CD4-positive, alpha-beta T cell treated with Interleukin-2 at 100 ng/mL for 4 hours (primary cell): ENCODE results near the gene DNAH6.
"Not testable (repeated sequence)": the region's sequence is repeated elsewhere in the genome, so short reads cannot be mapped to it uniquely, and the experiment has no call there.

Experiments used
- DNase-seq: peaks from one replicate; pipeline ENCODE4 v3.0.0-alpha.2; 2020; ENCODE audit warnings: low spot score

Gene DNAH6

DNA sequence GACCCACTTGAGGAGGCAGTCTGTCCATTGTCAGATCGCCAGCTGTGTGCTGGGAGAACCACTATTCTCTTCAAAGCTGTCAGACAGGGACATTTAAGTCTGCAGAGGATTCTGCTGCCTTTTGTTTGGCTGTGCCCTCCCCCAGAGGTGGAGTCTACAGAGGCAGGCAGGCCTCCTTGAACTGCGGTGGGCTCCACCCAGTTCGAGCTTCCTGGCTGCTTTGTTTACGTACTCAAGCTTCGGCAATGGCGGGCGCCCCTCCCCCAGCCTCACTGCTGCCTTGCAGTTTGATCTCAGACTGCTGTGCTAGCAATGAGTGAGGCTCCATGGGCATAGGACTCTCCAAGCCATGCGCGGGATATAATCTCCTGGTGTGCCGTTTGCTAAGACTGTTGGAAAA, 5.3 kb upstream of the DNAH6 start:
- peak; percentile 29 for DNase-seq

DNA sequence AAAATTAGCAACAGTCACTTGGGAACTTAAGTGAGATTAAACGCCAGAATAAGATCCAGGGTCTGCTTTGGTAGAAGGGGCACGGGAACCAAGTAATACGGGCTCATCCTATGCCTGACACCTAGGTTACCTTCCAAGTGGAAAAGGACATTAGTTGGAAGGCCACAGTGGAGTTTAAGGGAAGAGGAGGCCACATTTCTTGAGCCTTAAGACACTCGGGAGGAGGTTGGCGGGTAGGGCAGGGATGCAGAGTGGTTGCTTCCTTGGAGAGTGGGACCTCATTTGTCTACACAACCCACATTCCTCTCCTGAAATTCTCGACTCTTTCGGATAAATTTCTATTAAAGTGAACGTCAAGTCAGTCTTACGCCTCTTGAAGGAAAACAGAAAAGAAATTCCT, 510 bp upstream of the DNAH6 start:
- DNase-seq, result no peak

DNA sequence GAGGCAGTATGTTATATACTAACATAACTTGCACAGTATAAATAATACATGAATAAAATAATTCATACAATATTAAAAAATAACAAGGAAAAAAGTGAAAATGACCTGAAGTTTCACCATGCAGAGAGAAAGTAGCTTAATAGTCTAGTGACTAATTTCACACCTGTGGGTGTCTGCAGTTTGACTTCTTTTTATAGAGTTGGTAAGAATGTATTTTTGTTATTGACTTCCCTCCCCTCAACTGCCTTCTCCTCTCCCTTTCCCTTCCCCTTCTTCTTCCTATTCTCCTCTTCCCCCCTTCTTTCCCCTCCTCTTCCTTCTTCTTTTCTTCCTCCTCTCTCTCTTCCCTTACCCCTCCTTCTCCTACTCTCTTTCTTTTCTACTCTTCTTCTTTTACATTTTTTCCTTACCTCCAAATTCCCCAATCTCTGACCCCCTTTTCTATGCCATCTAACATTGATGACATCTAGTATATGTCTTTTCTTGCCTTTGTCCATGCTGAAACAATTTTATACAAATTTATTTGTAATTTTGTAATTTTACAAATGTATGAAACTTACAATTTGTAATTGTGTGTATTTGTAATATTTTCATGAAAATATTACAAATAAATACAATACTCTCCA, 3.1 kb downstream of the DNAH6 start:
- no peak for DNase-seq

DNA sequence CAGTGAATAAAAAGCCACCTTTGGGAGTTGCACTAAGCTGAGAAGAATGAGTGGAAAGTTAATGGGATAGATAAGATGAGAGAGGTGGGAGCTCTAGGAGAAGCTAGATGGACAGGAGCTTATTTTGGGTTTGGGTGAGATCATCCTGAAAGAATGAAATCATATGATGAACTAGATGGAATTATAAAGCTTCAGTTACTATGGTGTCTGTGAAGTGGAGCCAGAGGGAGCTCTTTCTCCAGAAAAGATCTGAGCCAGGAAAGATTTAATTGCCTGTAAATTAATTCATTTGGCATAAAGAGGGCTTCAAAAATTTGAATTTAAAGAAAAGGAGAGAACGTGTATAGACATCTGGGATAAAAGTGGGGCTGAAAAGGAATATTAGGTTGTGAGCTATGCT, 10.3 kb downstream of the DNAH6 start:
- DNase-seq, result no peak

DNA sequence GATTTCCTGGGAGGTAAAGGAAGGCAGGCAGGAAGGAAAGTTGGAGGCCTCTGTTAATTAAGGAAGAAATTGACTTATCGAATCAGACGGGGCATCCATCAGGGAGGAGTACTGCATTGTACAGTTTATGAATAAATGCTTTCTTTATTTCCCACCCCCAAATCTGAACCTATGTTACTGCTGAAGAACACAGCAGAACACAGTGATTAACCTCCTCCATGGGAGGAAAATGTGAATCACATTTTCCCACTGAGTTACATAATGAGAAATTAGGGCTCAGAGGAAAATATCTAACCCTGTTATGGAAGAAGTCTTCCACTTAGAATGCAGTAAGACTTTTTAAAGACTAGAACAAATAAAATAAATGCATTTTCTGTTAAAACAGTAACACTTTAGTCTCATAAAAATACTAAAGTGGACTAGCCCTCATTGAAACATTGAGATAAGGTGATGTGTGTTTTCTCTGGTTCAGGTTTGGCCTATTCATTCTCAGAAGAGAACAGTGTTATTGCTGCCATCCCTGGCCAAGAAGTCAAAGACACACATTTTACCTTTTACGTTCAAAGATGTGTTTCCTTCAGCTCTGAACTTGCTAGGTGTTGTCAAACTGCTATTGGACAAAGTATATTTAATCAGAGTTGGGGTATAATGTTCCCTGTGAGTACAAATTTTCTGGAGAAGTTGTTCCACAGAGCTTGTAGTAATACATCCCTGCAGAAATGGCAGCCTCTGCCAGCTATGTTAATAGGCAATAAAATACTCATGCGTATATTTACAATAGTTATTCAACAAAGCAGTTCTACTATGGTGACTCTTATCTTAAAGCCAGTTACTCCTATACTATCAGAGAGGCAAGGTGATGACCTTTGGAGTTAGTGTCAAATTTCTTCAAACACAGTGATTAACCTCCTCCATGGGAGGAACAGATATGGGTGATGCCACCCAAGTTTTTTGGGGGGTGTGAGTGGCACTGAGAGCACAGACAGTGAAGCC, 11.1 kb downstream of the DNAH6 start:
- no peak for DNase-seq

DNA sequence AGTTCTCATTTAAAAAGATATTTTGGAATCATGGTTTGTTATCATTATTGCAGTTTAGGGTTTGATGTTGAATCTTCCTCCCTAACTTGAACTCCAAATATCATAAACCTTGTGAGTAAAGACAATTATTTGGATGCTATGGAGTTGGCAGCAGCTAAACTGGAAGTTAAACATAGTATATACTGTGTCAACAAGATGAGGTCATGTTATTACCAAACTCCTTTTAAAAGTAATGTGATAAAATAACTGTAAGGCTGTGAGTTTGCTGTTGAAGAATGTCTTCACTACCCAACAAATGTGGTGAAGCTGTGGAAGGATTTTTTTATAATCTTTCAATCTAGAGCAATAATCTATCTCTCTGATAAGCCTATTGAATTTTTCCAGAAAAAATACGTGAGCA, 16.0 kb downstream of the DNAH6 start:
- DNase-seq, result no peak

DNA sequence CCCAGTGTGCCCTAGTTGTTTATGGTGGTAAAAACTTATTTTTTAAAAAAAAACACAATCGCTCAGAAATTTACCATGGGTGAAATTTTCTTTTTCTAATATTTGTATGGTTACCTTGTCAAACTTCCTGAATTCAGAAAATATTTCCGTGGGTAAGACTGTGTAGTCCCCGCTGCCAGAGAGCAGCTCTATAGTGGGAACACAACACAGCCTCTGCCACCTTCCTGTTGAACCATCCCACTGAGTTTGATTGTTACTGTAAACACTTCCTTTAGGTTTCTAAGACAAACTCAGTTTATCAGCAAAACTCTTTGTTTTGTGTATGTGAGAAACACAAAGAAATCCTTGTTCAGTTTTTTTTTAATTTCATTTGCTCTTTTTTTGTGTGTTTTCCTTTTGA, 17.9 kb downstream of the DNAH6 start:
- DNase-seq, result no peak

DNA sequence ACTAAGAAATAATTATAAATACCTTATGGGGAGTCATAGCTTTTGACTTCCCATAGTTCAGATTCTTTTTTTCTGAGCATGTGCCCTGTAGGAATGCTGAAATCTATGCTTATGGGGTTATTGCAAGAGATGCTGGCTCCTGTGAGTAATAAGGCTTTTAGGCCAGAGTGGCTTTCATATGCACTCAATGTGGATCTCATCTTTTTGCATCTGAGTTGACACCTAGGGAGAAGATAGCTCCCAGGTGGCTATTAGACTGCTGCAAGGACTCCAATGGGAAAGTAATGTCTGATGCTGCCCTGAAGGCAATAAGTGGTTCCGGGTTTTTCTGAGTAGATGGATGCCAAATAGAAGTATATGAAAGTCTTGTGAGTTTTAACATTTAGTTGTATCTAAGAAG, 21.0 kb downstream of the DNAH6 start:
- DNase-seq, result no peak

DNA sequence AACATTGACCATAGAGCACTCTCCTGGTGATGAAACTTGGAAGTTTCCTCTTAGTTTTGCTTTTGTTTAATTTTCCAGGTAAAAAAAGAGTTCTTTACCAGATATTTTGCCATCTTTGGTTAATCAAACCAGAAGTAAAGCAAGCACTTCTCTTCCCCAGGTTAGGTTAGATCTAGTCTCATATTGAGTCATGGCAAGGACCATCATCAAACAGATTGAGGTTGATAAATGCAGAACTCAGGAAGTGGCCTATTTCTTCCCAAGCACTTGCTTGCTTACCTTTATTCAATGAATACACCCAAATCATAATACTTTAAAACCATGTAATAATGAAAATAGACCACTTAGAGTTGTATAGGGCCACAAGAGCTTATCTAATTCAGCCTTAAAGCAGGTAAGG, 23.4 kb downstream of the DNAH6 start:
- peak; percentile 40 for DNase-seq

DNA sequence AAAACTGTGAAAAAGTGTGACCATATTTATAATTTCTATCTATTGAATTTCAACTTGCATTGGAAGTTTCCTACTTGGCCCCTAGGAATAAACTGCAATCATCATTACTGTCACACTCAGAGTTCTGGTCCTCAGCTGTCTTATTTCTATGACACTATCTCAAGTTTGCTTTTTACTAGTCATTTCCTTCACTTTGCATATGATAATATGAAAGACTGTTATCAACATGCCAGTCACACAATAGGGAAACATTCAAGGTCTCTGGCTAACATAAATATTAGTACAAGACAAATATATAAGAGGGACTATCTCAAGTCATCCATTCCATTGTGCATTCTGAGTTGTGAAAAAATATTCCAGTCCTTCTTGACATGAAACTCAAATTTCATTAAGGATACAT, 28.7 kb downstream of the DNAH6 start:
- DNase-seq, result no peak

DNA sequence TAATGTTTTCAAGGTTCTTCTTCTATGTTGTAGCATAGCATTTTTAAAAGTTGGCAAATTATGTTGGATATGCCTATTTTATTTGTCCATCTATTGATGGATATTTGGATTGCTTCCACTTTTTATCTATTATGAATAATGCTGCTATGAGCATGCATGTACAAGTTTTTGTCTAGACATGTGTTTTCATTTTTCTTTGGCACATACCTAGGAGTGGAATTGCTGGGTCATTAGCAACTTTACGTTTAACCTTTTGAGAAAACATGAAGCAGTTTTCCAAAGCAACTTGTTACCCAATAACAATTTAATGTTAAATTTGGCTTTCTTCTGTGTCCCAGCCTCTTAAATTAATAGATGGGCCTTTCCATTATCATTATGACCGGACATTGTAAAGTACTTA, 30.3 kb downstream of the DNAH6 start:
- DNase-seq, result no peak

DNA sequence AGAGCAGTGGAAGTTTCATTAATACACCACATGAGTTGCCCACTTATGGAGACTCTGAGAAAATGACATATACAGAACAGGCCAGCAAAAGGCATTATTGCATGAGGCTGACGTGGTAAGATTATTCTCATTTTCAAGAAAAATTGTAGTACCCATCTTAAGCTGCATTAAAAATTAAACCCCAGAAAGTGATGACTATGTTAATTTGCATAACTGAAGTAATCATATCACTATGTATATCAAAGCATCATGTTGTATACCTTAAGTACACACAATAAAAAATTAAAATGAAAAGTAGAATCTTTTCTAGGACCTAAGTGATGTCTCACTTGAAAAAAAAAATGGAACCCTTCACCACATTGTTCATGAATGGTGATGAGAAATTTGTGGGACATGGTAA, 32.0 kb downstream of the DNAH6 start:
- no peak for DNase-seq

DNA sequence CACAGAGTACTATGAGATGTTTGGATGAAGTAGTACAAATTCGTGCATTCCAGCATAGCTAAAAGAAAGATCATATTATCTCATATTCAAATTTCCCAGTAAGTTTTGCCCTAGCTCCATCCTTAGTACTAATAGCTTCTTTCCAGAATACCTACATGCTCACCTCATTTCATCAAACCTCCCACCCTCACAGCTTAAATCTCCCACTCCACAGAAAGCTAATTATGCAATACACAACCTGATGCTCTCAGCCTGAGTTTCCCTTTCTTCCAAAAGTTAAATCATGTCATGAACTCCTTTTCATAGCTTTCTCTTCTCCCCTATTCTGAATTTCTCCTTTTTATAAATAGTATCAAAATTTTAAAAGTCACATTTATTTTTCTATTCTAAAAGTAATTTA, 34.6 kb downstream of the DNAH6 start:
- no peak for DNase-seq

DNA sequence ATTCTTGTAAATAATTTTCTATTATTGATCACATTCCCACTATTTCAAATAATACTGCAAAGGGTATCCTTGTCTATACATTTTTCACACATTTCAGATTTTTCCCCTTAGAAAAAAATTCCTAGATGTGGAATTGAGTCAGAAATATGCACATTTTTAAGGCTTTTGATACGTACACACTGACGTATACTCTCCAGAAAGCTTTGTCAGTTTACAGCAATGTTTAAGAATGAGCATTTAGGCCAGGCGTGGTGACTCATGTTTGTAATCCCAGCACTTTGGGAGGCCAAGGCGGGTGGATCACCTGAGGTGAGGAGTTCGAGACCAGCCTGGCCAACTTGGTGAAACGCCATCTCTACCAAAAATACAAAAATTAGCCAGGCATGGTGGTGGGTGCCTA, 35.2 kb downstream of the DNAH6 start:
- DNase-seq, result not testable (repeated sequence)

DNA sequence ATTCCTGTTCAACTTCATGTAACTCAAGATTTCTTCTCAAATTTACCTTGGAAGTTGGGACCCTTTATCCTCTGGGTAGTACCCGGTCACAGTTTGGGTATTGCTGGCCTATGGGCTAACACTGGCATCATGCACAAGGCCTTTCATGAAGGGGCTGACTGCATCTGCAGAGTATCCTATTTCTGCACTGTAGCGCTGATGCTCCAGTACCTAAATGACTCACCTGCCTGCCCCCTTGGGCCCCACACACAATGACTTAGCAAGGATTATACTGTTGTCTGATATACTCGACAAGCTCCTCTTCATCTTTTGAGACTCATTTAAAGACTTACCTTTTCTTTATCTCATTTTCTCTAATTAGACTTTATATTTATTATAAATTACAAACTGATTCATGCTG, 39.9 kb downstream of the DNAH6 start:
- DNase-seq, result no peak

DNA sequence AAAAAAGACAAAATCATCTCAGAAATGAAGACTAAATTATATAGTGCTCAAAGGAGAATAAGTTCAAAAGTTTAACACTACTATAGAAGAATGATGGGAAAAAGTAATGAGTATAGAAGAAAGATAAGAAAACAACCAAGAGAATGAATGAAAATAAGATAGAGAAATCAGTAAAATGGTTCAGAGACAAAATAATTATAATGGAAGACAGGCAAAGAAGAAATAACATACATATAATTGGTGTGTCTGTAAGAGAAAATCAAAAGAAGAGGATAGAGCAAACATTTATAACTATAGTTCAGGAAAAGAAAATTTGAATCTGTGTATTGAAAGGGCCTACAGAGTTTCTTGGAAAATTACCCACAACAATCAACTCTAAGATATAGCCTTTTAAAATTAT, 43.5 kb downstream of the DNAH6 start:
- DNase-seq, result no peak

DNA sequence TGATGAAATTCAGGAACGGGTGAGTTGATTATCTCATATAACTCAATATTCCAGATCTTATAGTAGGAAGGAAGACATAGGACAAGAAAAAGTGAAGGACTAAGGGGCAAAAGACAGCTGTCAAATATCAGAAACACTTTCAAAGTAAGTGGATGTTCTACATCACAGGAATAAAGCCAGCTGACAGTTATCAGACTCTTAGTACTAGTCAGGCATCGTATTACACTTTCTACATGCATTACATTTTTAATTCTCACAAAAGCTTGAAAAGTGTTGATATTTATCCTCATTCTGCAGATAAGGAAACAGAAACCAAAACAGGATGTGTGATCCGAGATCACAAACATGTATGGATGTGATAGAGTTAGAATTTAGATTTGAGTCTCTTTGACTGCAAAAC, 63.4 kb downstream of the DNAH6 start:
- no peak for DNase-seq

DNA sequence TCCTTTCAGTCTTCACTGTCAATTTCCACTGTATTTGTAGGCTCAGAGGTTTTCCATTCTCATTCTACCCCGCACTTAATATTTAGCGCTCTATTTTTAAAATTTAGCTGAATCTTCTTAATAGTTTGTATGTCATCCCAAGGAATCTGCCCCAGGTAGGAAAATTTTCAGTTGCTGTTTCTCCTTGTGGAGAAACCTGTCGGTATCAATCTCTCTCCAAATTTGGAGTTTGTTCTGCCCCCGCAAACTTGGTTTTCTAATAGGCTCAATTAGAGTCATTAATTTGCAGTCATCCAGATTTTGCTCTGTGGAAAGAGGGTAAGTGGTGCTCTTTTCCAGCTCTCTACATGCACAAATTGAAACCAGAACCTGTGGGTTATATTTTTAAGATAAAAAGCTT, 87.6 kb downstream of the DNAH6 start:
- no peak for DNase-seq

DNA sequence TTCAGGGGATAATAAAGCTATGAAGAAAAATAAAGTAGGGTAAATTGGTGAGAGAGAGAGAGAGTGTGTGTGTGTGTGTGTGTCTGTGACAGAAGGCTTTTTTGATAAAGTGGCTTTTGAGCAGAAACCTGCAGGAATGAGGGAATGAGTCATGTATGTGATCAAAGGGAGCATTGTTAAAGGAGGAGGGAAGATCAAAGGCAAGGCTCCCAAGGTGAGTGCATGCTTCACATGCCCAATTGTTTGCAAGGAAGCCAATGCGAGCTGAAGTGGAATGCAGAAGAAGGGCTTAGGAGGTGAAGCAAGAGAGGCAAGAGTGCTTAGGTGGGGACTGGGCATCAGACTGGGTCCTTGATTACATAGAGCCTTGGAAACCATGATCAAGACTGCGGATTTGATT, 96.8 kb downstream of the DNAH6 start:
- no peak for DNase-seq

DNA sequence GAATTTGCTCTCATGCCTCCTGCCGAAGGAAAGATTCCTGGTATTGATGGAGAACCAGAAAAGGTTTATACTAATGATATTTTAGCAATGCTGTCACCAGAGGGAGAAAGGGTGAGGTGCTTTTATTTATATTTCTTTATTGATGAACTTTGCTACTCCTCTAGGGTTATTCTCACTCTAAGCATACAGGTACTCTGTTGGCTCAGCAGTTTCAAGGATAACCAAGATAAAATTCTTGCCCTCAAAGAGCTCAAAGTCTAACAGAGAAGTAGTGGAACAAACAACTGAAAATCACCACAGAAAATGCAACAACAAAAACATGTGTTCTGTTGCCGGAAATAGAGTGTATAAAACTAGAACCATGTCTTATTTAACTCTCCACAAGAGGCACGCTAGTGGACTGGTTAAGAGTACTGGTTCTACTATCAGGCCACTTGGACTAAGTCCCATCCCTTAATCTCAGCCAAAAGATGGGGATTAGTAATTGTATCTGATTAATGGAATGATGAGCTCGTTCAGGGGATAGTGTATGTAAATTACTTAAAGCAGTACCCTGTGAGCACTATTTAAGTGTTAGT, 103.6 kb downstream of the DNAH6 start:
- DNase-seq, result no peak

DNA sequence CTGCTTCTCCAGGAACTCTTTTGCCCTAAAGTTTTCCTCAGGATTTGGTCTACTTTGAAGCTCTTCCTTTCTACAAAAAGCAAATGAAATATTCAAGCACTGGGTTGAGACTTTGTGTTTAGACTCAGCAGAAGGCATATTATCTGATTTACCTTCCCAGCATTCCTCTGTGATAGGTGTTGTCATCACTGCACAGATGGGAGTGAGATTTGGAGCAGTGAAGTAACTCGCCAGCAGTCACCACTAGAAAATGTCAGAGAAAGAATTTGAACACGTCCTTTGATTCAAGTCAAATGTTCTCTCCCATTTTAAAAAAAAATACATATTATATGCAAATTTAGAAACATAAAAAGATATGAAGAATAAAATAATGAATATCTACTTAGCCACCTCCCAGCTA, 112.2 kb downstream of the DNAH6 start:
- DNase-seq, result no peak

DNA sequence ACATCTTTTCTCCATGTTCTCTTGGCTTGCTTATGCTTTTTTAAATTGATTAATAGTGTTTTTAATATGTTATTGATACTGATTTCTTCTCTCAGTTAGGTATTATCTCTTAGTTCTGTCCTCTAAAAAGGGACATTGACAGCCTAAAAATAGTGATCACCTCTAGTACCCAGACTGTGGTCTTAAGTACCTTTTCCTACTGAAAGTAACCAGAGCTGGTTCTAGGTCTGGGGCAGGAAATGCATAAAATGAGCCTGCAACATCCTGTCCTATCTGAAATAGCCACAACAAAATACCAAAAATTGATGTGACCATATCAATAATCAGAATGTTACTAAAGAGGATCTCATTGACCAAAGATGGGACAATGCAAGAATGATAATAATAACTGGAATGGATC, 113.3 kb downstream of the DNAH6 start:
- no peak for DNase-seq

DNA sequence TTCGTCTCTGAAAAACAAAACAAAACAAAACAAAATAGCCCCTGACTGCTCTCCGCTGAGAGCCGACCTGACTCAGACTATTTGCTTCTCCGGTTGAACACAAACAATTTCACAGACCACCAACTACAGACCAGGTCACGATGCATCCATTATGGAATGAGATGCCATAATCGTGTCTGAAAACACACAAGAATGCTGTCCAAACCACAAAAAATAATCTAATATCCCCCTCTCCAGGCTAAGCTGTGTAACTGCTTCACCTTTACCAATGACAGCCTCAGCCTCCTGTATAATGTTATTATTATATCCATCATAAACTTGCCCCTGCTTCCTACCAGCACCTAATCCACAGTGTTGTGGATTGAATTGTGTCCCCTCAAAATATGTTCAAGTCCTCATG, 114.7 kb downstream of the DNAH6 start:
- DNase-seq, result peak; percentile 54
